ENCODE data around the gene ASTN2.

Gene ASTN2

GRCh38 chr9:117454711-117455110, 39.9 kb upstream of the ASTN2 start:
- TF ChIP-seq CTCF (IDR thresholded peaks at IDR 0.05; ENCODE audit: insufficient read depth, low read length, poor library complexity, severe bottlenecking), result no peak
- no peak overlapping the region for H3K4me3 ChIP-seq (replicated peaks; ENCODE audit: low read depth, low read length)

GRCh38 chr9:117453737-117454136, 38.9 kb upstream of the ASTN2 start:
- H3K4me3 ChIP-seq (replicated peaks; ENCODE audit: low read depth, low read length), result no peak overlapping the region
- H3K27me3 ChIP-seq (replicated peaks; ENCODE audit: control insufficient read depth, insufficient read depth, low read length), result 0 out of 2 replicates have a peak, but pooled peaks cover 1% of the 10 kb centered on the region
- no peaks in the 10 kb centered on the region for H3K36me3 ChIP-seq (ENCODE audit: control insufficient read depth, insufficient read depth, low read length)
- DNase-seq (ENCODE audit: extremely low read depth, insufficient read length), result no peak
- TF ChIP-seq CTCF (IDR thresholded peaks at IDR 0.05; ENCODE audit: insufficient read depth, low read length, poor library complexity, severe bottlenecking), result no peak

More at GRCh38 chr9:117454711-117455110, 39.9 kb upstream of the ASTN2 start:
- DNase-seq (ENCODE audit: extremely low read depth, insufficient read length), result no peak
- H3K27me3 ChIP-seq (replicated peaks; ENCODE audit: control insufficient read depth, insufficient read depth, low read length), result 0 out of 2 replicates have a peak, but pooled peaks cover 1% of the 10 kb centered on the region
- H3K36me3 ChIP-seq (ENCODE audit: control insufficient read depth, insufficient read depth, low read length), result no peaks in the 10 kb centered on the region

GRCh38 chr9:117451311-117451710, 36.5 kb upstream of the ASTN2 start:
- Histone ChIP-seq H3K36me3 (ENCODE audit: control insufficient read depth, insufficient read depth, low read length) (no peaks in the 10 kb centered on the region), H3K27me3 (replicated peaks; ENCODE audit: control insufficient read depth, insufficient read depth, low read length) (0 out of 2 replicates have a peak, but pooled peaks cover 1% of the 10 kb centered on the region), H3K4me3 (replicated peaks; ENCODE audit: low read depth, low read length) (no peak overlapping the region)
- no peak for DNase-seq (ENCODE audit: extremely low read depth, insufficient read length)
- TF ChIP-seq CTCF (IDR thresholded peaks at IDR 0.05; ENCODE audit: insufficient read depth, low read length, poor library complexity, severe bottlenecking), result no peak

- DNase-seq (ENCODE audit: extremely low read depth, insufficient read length), result no peak
- Histone ChIP-seq H3K36me3 (ENCODE audit: control insufficient read depth, insufficient read depth, low read length) (no peaks in the 10 kb centered on the region), H3K4me3 (replicated peaks; ENCODE audit: low read depth, low read length) (no peak overlapping the region), H3K27me3 (replicated peaks; ENCODE audit: control insufficient read depth, insufficient read depth, low read length) (peaks cover 1% of the 10 kb centered on the region; the same call in 1 of the 2 replicates)
- TF ChIP-seq CTCF (IDR thresholded peaks at IDR 0.05; ENCODE audit: insufficient read depth, low read length, poor library complexity, severe bottlenecking), result no peak
These were observed 33.2 kb upstream of the ASTN2 start for GRCh38 chr9:117448066-117448465.

GRCh38 chr9:117445631-117446030, 30.8 kb upstream of the ASTN2 start:
- no peak overlapping the region for H3K4me3 ChIP-seq (replicated peaks; ENCODE audit: low read depth, low read length)
- no peak for TF ChIP-seq CTCF (IDR thresholded peaks at IDR 0.05; ENCODE audit: insufficient read depth, low read length, poor library complexity, severe bottlenecking)
- no peaks in the 10 kb centered on the region for H3K36me3 ChIP-seq (ENCODE audit: control insufficient read depth, insufficient read depth, low read length)
- H3K27me3 ChIP-seq (replicated peaks; ENCODE audit: control insufficient read depth, insufficient read depth, low read length), result peaks cover 1% of the 10 kb centered on the region; the same call in 1 of the 2 replicates
- DNase-seq (ENCODE audit: extremely low read depth, insufficient read length), result no peak

GRCh38 chr9:117444501-117444900, 29.6 kb upstream of the ASTN2 start:
- DNase-seq (ENCODE audit: extremely low read depth, insufficient read length), result no peak
- no peaks in the 10 kb centered on the region for H3K36me3 ChIP-seq (ENCODE audit: control insufficient read depth, insufficient read depth, low read length)
- H3K27me3 ChIP-seq (replicated peaks; ENCODE audit: control insufficient read depth, insufficient read depth, low read length), result peaks cover 1% of the 10 kb centered on the region; the same call in 1 of the 2 replicates
- TF ChIP-seq CTCF (IDR thresholded peaks at IDR 0.05; ENCODE audit: insufficient read depth, low read length, poor library complexity, severe bottlenecking), result no peak
- no peak overlapping the region for H3K4me3 ChIP-seq (replicated peaks; ENCODE audit: low read depth, low read length)

Data from GM06990 (cell line).